ENCODE results near the gene ETS2.

The ETS2 gene

GRCh38 chr21:38802050-38803026 is 3.4 kb upstream of the ETS2 start:
- DNase-seq, result no peak

- no peak for DNase-seq
Observed at GRCh38 chr21:38803075-38803660, 2.6 kb upstream of the ETS2 start.

DNA sequence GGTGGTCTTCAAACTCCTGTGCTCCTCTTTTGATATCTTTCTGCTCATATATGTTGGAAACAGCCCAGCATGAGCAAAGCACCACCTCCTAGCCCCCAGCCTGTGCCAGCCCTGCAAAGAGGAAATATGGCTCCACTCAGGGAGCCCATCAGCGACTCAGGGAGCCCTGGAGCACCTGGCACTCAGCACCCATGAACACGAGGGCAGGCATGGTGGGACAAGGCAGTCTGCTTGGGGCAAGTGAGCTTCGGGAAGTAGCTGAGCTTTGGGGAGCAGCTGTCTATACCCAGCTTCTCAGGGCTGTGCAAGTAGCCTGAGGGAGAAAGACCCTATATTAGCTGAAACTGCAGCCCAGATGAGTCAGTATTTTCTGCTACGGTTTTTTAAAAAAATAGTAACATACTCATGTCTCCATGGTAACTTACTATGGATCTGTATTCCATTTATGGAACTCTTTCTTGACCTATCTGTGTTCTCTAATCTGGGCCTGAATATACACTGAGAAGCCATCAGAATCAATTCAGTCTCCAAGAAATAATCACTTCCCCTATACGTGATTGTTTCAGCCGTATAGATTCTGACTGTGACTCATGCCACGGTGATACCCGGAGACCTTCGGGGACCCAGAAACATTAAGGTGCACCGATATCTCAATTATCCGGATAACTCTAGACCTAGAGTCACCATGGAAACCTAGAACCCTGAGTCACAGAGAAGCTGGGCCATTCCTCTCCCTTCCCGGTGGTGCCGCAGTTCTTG is 1.5 kb upstream of the ETS2 start:
- peak; percentile 43 for DNase-seq

GRCh38 chr21:38804789-38805327 is 871 bp upstream of the ETS2 start:
- peak; percentile 69 for DNase-seq

DNA sequence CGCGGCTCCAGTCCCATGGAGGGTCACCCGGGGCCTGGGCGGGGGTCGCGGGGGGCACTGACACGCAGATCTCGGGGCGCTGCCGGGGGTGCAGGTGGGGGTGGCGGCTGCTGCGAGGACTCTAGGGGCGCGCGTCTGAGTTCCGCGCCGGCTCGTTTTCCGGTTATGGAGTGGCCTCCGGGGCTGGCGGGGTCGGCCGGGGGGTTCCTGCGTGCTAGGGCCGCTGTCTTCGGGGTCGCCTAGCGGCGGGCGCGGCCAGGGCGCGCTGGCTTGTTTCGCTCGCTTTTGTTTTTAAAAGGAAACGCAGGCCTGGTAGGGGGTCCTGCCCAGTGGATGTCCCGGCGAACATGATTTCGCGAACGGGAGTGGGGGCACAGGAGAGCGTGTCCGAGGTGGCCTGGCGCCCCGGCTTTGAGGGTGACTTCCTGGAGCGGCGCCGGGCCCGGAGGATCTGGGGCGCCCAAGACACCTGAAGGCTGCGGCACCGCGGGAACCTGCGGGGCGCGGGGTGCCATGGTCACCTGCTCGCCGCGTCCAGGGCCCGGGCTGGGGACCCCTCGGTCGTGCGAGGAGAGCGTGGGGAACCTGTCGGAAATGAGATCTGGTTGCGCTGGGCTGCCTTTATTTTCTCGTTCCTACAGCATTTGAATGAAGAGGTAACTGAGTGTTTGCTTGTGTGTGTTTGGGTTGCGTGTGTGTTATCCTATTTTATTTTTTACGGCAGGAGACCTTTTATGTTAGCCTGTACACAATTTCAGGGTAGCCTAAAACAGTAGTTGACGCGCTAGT is 618 bp downstream of the ETS2 start:
- DNase-seq, result peak; percentile 42

GRCh38 chr21:38806942-38807284 is 1.2 kb downstream of the ETS2 start:
- peak; percentile 47 for DNase-seq

DNA sequence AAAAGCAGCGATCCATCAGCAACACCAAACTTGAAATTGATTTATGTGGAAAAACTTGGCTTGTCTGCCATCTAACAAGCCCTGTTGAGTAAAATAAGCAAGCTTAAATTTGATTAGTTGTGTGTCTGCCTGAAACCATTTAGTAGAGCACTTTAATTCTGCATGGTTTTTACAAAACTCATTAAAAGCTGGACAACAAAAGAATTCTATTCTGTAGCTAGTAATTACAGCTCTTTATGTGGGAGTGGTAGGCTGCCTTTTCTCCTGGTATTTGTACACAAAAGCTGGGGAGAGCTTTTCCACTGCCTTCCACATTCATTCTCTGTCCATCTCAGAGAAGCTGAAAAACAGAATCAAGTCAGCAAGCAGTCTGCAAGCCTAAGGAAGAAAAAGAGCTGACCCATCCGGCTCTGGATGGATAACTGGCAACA is 1.7 kb downstream of the ETS2 start:
- no peak for DNase-seq

DNA sequence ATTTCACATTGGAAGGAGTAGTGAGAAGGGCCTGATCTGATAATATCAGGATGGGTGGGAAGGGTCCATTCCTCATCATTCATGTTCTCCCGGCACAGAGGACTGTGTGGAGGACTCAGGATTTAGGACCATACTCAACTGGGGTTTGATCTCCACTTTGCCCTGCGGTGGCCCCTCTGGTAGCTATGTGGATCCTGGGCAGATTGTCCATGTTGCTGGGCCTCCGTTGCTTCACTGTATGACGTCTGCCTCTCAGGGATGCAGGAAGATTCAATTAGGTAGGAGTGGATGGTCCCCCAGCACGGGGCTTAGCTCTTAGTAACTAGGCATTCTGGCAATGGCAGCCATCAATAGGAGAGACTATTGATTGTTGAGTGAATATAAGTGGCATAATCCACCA is 2.3 kb downstream of the ETS2 start:
- no peak for DNase-seq

GRCh38 chr21:38809198-38809878 is 3.6 kb downstream of the ETS2 start:
- peak; percentile 76 for DNase-seq

GRCh38 chr21:38810034-38810825 is 4.5 kb downstream of the ETS2 start:
- DNase-seq, result no peak

- no peak for DNase-seq
Observed at GRCh38 chr21:38810826-38811164, 5.1 kb downstream of the ETS2 start.

DNA sequence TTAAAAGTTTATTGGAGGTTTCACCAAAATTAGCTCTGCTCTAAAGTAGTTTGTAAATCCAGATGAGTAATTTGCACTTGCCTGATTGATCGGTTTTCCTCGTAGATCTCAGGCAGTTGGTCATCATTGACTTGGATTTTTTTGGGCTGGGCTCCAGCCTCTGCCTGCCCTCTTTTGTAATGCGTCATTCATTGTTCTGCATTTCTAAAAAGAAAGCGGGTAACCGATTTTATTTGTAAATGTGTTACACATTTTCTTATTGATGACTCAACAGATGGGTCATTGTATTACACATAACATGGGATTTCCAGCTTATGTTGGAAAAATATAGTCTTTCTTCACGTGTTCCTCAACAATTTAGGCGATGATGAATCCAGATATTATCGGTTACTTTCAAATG is 5.5 kb downstream of the ETS2 start:
- DNase-seq, result peak; percentile 95

DNA sequence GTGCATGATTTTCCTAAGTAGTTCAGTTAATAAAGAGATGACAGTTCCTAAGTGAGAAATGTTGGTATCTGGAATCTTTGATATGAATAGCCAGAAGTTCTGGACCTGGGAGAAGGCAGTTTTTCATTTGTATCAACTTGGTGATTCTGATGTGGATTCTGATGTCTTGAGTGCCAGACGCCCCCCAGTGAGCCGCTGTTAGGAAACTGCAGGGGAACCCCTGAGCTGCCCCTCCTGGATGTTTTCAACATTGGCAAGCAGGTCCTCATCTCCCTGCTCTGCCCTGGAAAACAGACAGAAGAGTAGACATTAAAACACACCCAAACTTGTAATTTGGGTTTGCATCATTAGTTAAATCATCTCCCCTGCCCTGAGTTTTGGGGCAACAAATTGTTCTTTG is 7.4 kb downstream of the ETS2 start:
- DNase-seq, result no peak

DNA sequence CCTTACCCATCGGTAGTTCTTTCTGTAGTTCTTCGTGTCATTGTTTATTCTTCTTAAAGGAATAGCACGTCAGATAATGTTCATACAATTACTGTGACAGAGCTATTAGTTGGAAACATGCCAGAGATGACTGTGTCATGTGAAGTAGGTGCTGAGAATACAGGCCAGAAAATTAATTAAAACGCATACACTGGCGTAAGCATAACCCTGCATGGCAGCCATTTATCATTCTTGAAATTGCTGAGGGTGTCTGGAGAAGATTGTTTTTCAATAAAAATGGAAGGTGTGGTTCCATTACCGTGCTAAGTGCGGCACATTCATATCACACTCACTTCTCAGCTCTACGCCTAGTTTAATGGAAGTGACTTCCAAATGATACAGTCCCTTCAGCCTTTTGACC is 7.8 kb downstream of the ETS2 start:
- DNase-seq, result no peak

DNA sequence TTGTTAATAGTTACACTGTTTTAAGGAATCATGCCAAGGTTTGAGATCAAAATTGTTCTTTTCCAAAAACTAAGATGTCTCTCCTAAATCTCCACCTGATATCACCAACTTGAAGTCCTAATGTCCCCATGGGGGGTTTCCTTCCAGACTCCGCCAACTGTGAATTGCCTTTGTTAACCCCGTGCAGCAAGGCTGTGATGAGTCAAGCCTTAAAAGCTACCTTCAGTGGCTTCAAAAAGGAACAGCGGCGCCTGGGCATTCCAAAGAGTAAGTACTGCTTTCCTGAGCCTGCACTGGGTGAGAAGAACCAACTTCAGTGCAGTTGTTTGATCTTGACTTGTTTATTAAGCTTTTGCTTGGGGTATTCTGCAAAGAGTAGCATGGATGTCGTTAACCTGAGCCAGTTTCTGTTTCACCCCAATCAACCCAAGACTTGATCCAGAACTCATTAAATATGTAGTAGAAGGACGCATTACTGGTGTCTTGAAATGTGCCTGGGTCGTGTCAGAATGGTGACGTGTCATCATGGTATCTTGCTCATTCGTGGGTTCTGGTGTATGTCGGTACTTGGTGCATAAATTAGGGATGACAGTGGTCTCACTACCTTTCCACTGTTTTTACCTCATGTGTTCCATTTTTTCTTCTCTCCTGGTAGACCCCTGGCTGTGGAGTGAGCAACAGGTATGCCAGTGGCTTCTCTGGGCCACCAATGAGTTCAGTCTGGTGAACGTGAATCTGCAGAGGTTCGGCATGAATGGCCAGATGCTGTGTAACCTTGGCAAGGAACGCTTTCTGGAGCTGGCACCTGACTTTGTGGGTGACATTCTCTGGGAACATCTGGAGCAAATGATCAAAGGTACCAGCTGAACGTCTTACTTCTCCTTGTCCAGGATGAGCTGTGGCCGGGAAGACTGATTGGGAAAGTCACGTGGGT is 8.7 kb downstream of the ETS2 start:
- DNase-seq, result no peak

- no peak for DNase-seq
Observed at GRCh38 chr21:38815060-38815405, 9.3 kb downstream of the ETS2 start.

DNA sequence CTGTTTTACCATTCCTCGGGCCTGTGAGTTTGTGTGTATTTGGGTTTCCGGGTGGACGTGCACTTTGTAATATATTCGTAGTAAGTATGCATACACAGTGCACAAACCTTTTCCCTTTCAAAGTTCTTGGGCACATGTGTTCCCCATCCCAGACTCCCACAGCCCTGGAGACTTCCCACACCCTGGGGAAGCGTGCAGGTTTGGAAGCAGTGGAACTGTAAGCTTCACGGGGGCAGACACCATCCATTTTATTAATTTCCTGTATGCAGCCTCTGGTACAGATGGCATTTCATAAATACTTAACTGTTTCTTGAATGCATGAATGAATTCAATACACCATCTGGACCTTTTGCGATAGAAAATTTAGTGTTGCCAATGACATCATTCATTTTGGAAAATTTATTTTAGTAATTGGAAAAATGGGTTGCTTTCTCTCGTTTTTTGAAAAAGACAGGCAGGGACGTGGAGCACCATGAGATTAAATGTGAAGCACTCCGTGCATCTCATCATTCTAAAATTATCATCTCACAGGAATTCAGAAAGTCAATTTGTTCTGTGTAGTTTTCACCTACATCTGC is 10.8 kb downstream of the ETS2 start:
- DNase-seq, result no peak

DNA sequence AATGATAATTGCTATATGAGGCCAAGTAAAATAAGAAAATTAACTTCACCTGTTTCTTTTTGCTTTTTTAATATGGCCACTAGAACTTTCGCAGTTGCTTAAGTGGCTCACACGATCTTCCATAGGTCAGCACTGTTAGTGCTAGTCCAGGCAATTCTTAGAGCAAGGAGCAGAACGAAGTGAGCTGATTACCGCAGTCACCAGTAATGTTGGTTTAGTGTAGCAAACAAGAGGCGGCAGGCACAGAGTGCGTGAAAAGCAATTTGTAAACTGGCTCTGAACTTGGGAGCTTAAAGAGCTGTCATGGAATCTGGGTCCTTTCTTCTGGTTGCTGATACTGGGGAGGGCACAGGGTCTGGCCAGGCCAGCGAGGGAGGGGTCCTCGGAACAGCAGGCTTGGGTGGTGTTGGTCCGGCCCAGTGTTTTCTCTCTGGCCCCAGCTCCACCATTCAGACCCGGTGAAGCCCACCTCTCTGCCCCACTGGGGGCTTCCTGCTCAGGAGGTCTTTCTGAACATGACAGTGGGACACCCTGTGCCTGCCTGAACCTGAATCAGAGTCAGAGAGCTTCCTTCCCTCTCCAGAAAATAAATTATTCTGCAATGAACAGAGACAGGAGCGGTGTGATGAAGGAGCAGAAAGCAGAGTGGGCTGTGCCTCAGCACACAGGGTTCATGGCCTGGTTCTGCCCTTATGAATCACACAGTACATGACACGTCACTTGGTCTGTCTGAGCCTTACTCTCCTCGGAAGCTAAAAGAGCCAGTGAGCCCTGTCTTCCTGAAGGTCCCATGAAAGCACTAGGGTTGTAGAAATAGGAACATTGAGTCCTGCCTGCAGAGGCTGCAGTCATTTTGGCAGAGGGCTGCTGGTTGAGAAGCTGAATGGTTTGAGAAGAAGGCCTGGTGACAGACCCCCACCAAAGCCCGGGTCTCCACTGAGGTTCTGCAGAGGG is 11.9 kb downstream of the ETS2 start:
- DNase-seq, result peak; percentile 57

GRCh38 chr21:38818325-38818723 is 12.6 kb downstream of the ETS2 start:
- DNase-seq, result no peak

Data from suppressor macrophage treated with lipopolysaccharide for 4 hours (primary cell).